Endothelial cell of umbilical vein (primary cell): ENCODE results near the gene PPP1CB.

Experiments used
- CTCF ChIP-seq, 2 donors: IDR thresholded peaks; 1 replicate in 1 of 2; 2 replicates in 1 of 2; pipeline ENCODE4 v1.5.1; 2011; ENCODE audit warnings: low read length in 2 of 2, mild to moderate bottlenecking in 2 of 2, moderate library complexity in 2 of 2, control low read depth in 1 of 2, inconsistent platforms in 1 of 2, low read depth in 1 of 2; ENCODE audit not compliant: insufficient read depth in 1 of 2; ENCODE audit errors: extremely low read depth in 1 of 2
- EZH2 ChIP-seq: IDR thresholded peaks from 2 replicates; pipeline ENCODE4 v1.6.1; 2012; ENCODE audit warnings: borderline replicate concordance, low read depth, mild to moderate bottlenecking, moderate library complexity, low read length, inconsistent platforms; ENCODE audit not compliant: severe bottlenecking
- GATA2 ChIP-seq: IDR thresholded peaks from 2 replicates; pipeline ENCODE4 v1.7.0; 2011; ENCODE audit warnings: low read depth, mild to moderate bottlenecking, moderate library complexity, mixed read lengths, low read length; ENCODE audit not compliant: insufficient read length, insufficient read depth
- JUN ChIP-seq: IDR thresholded peaks from 2 replicates; pipeline ENCODE4 v1.6.1; 2011; ENCODE audit warnings: borderline replicate concordance, low read depth; ENCODE audit not compliant: insufficient read length, insufficient read depth
- MAX ChIP-seq: IDR thresholded peaks from 2 replicates; pipeline ENCODE4 v1.6.1; 2011; ENCODE audit not compliant: insufficient read depth, insufficient read length
- POLR2A ChIP-seq: IDR thresholded peaks from 2 replicates; pipeline ENCODE4 v1.6.1; 2012; ENCODE audit warnings: low read depth, mild to moderate bottlenecking, control low read depth, low read length
- POLR2AphosphoS5 ChIP-seq: IDR thresholded peaks from 2 replicates; pipeline ENCODE4 v1.6.1; 2012; ENCODE audit warnings: low read depth, mild to moderate bottlenecking, control low read depth, low read length, moderate library complexity; ENCODE audit not compliant: insufficient read depth

- TF ChIP-seq CTCF (IDR thresholded peaks at IDR 0.05; ENCODE audit: extremely low read depth in 1 of 2, insufficient read depth in 1 of 2, low read depth in 1 of 2, low read length in 2 of 2) (no peak), EZH2 (no peak), MAX (no peak), GATA2 (no peak), POLR2A (no peak), POLR2AphosphoS5 (no peak), JUN (no peak)
These were observed 15.7 kb downstream of the PPP1CB start for GRCh38 chr2:28767337-28767736.
